Fibroblast of skin of right quadriceps (primary cell): ENCODE results near the gene SLC16A5.
"Not testable (repeated sequence)": the region's sequence is repeated elsewhere in the genome, so short reads cannot be mapped to it uniquely, and the experiment has no call there.

ENCODE experiments used
- DNase-seq: peaks from one replicate; pipeline ENCODE4 v3.0.0-alpha.2; 2013

Gene SLC16A5

GRCh38 chr17:75087558-75088453 lies at the start of gene SLC16A5:
TSS of gene SLC16A5 (plus strand) at chr17:75087954. CDS start at chr17:75093637, 5,683 bp downstream.
- peak; percentile 81 for DNase-seq

GRCh38 chr17:75039238-75039637 lies 48.5 kb upstream of the SLC16A5 start:
- DNase-seq = no peak

- DNase-seq = no peak
Measured at GRCh38 chr17:75041656-75042280, 46.0 kb upstream of the SLC16A5 start.

- DNase-seq = not testable (repeated sequence)
Measured at GRCh38 chr17:75043789-75044188, 44.0 kb upstream of the SLC16A5 start.

GRCh38 chr17:75044716-75045115 lies 43.0 kb upstream of the SLC16A5 start:
- no peak for DNase-seq

GRCh38 chr17:75045946-75046406 lies 41.8 kb upstream of the SLC16A5 start:
- DNase-seq = not testable (repeated sequence)

- peak; percentile 96 for DNase-seq
Measured at GRCh38 chr17:75046407-75047289, 41.1 kb upstream of the SLC16A5 start, which contains the start of the genes ATP5PD and KCTD2. TSS of gene ATP5PD (minus strand) at chr17:75046969. CDS start at chr17:75042650, 4,319 bp downstream. TSS of gene KCTD2 (plus strand) at chr17:75047225. CDS start at chr17:75047251, 26 bp downstream.

- no peak for DNase-seq
Measured at GRCh38 chr17:75047398-75048098, 40.2 kb upstream of the SLC16A5 start.

- no peak for DNase-seq
Measured at GRCh38 chr17:75048249-75048878, 39.4 kb upstream of the SLC16A5 start.

- DNase-seq = no peak
Measured at GRCh38 chr17:75049057-75049456, 38.7 kb upstream of the SLC16A5 start.

GRCh38 chr17:75049706-75050105 lies 38.0 kb upstream of the SLC16A5 start:
- DNase-seq = no peak

- DNase-seq = no peak
Measured at GRCh38 chr17:75051941-75052340, 35.8 kb upstream of the SLC16A5 start.

- peak; percentile 72 for DNase-seq
Measured at GRCh38 chr17:75059369-75060345, 28.1 kb upstream of the SLC16A5 start.

GRCh38 chr17:75060434-75061054 lies 27.2 kb upstream of the SLC16A5 start:
- DNase-seq = no peak

- no peak for DNase-seq
Measured at GRCh38 chr17:75061055-75061438, 26.7 kb upstream of the SLC16A5 start.

- DNase-seq = no peak
Measured at GRCh38 chr17:75061618-75062017, 26.1 kb upstream of the SLC16A5 start.

GRCh38 chr17:75063201-75063600 lies 24.6 kb upstream of the SLC16A5 start:
- DNase-seq = no peak

- no peak for DNase-seq
Measured at GRCh38 chr17:75063626-75064025, 24.1 kb upstream of the SLC16A5 start.

- DNase-seq = no peak
Measured at GRCh38 chr17:75064040-75064439, 23.7 kb upstream of the SLC16A5 start.

GRCh38 chr17:75064460-75064859 lies 23.3 kb upstream of the SLC16A5 start:
- DNase-seq = no peak
